GM12878 (cell line): ENCODE results near the gene GH2. TPM values are rescaled to one million over a fixed set of nuclear protein-coding genes. Genes with fewer than 3 reads are reported as not detected.
A peak's percentile ranks its signal among the peaks of the same experiment; 100 is the strongest.

Source experiments
- ATAC-seq: fragments of 200-7000 bp; cut with Tn5 transposase; 3 replicates; pipeline ENCODE4 v1.9.1; 2020; ENCODE audit warnings: mild to moderate bottlenecking, moderate library complexity
- BruUV-seq: library from RNA; stranded (reverse); fragments of 400-500 nt; replicated peaks from 2 replicates; lab custom pipeline; 2021; lab: Mats Ljungman, UMichigan
- CTCF ChIA-PET: fragments of 300-600 bp; sonication (Branson Sonifier 250); formaldehyde crosslinking; extraction: SDS; loops from one replicate; lab custom pipeline; 2021; ENCODE audit warnings: inconsistent platforms; lab: Yijun Ruan, JAX
- POLR2A ChIA-PET: fragments of 350-600 bp; formaldehyde crosslinking; extraction: SDS; loops from one replicate; lab custom pipeline; 2021; ENCODE audit warnings: inconsistent platforms; lab: Charles Lee
- RAD21 ChIA-PET: fragments of 300-600 bp; sonication (Branson Sonifier 250); formaldehyde crosslinking; loops from one replicate; lab custom pipeline; 2023; ENCODE audit warnings: antibody characterized with exemption; ENCODE audit not compliant: unreplicated experiment; lab: Charles Lee
- SMC1A ChIA-PET: fragments of 300-600 bp; sonication (Branson Sonifier 250); formaldehyde crosslinking; loops from one replicate; lab custom pipeline; 2023; ENCODE audit not compliant: unreplicated experiment, uncharacterized antibody; lab: Charles Lee
- DNase-seq: peaks from one replicate; pipeline ENCODE4 v3.0.0-alpha.2; 2011; ENCODE audit warnings: low read depth, low spot score
- FAIRE-seq: peaks from 3 replicates; lab custom pipeline; 2011; peaks lifted over from hg19 to GRCh38; lab: Jason Lieb, UNC
- H2AFZ ChIP-seq: 2 replicates; pipeline ENCODE4 v1.6.0; 2011; ENCODE audit warnings: low read depth, low read length, control low read depth; ENCODE audit not compliant: control insufficient read depth
- H3K27ac ChIP-seq: 2 replicates; pipeline ENCODE4 v1.5.1; 2011; ENCODE audit warnings: control low read depth; ENCODE audit not compliant: control insufficient read depth, insufficient read depth
- H3K27me3 ChIP-seq, 2 experiments: replicated peaks in 1 of 2; 2 replicates each; pipeline versions ENCODE4 v1.6.0 to v1.6.1; 2011; ENCODE audit warnings: low read length in 1 of 2; ENCODE audit not compliant: control insufficient read depth in 2 of 2, insufficient read depth in 2 of 2
- H3K36me3 ChIP-seq, 2 experiments: 2 replicates each; pipeline ENCODE4 v1.5.1; 2011; ENCODE audit warnings: low read length in 1 of 2; ENCODE audit not compliant: control insufficient read depth in 2 of 2, insufficient read depth in 2 of 2
- H3K4me1 ChIP-seq: 2 replicates; pipeline ENCODE4 v1.6.1; 2011; ENCODE audit warnings: mild to moderate bottlenecking, low read length, moderate library complexity, mixed read lengths; ENCODE audit not compliant: control insufficient read depth, insufficient read depth
- H3K4me2 ChIP-seq: 2 replicates; pipeline ENCODE4 v1.6.0; 2011; ENCODE audit warnings: control low read depth; ENCODE audit not compliant: control insufficient read depth, insufficient read depth
- H3K4me3 ChIP-seq: fragments of 200-600 bp; sonication (generic); 2 replicates; pipeline ENCODE4 v1.5.1; 2016
- H3K79me2 ChIP-seq: 2 replicates; pipeline ENCODE4 v1.6.0; 2011; ENCODE audit warnings: low read length; ENCODE audit not compliant: control insufficient read depth, insufficient read depth
- H3K9ac ChIP-seq: 2 replicates; pipeline ENCODE4 v1.8.0; 2011; ENCODE audit warnings: low read length, control low read depth, mixed read lengths; ENCODE audit not compliant: control insufficient read depth, insufficient read depth
- H3K9me3 ChIP-seq: replicated peaks from 3 replicates; pipeline ENCODE4 v1.5.1; 2011; ENCODE audit warnings: mild to moderate bottlenecking, low read length; ENCODE audit not compliant: control insufficient read depth, insufficient read depth
- H4K20me1 ChIP-seq: 2 replicates; pipeline ENCODE4 v1.6.0; 2011; ENCODE audit not compliant: control insufficient read depth, insufficient read depth
- BACH1 ChIP-seq: fragments of 450-650 bp; IDR thresholded peaks from 2 replicates; pipeline ENCODE4 v1.6.1; 2017; ENCODE audit warnings: mild to moderate bottlenecking, borderline replicate concordance
- BHLHE40 ChIP-seq, 2 experiments: fragments of 450-650 bp in 1 of 2; IDR thresholded peaks; 2 replicates each; pipeline ENCODE4 v1.6.1; 2011 to 2017; ENCODE audit warnings: low read depth in 2 of 2, borderline replicate concordance in 1 of 2, improper control_type of control experiment in 1 of 2, low read length in 1 of 2, mild to moderate bottlenecking in 1 of 2
- BMI1 ChIP-seq: fragments of 450-650 bp; IDR thresholded peaks from 2 replicates; pipeline ENCODE4 v1.6.1; 2016; ENCODE audit warnings: mild to moderate bottlenecking, moderate library complexity, borderline replicate concordance
- CEBPZ ChIP-seq: fragments of 150-350 bp; IDR thresholded peaks from 2 replicates; pipeline ENCODE4 v1.6.1; 2016; ENCODE audit warnings: low read depth, low read length
- CREM ChIP-seq: IDR thresholded peaks from 2 replicates; pipeline ENCODE4 v1.6.1; 2014; ENCODE audit warnings: antibody characterized with exemption, low read depth
- HCFC1 ChIP-seq: fragments of 150-350 bp; IDR thresholded peaks from 2 replicates; pipeline ENCODE4 v1.6.1; 2014; ENCODE audit warnings: low read length
- NFXL1 ChIP-seq: fragments of 450-650 bp; IDR thresholded peaks from 2 replicates; pipeline ENCODE4 v1.6.1; 2017; ENCODE audit warnings: antibody characterized with exemption, mild to moderate bottlenecking, borderline replicate concordance
- PBX3 ChIP-seq: IDR thresholded peaks from 2 replicates; pipeline ENCODE4 v1.6.1; 2011; ENCODE audit warnings: mild to moderate bottlenecking, low read depth, low read length, moderate library complexity; ENCODE audit not compliant: insufficient replicate concordance
- PKNOX1 ChIP-seq: fragments of 450-650 bp; IDR thresholded peaks from 2 replicates; pipeline ENCODE4 v1.6.1; 2016; ENCODE audit warnings: mild to moderate bottlenecking
- POU2F2 ChIP-seq: IDR thresholded peaks from 3 replicates; pipeline ENCODE4 v1.6.1; 2011; ENCODE audit warnings: low read depth, mild to moderate bottlenecking, low read length, borderline replicate concordance
- SUZ12 ChIP-seq: fragments of 200-600 bp; sonication (generic); IDR thresholded peaks from one replicate; pipeline ENCODE4 v1.6.1; 2018; ENCODE audit warnings: antibody characterized with exemption, mild to moderate bottlenecking; ENCODE audit not compliant: unreplicated experiment
- TBL1XR1 ChIP-seq: IDR thresholded peaks from 2 replicates; pipeline ENCODE4 v1.6.1; 2012; ENCODE audit warnings: low read depth, low read length, improper control_type of control experiment
- WGBS: methylation state at CpG from one replicate; pipeline ENCODE4 v1.1.6; 2016; ENCODE audit warnings: low lambda C conversion rate; ENCODE audit not compliant: insufficient replicate concordance, insufficient coverage; ENCODE audit errors: missing lambda C conversion rate; 5-methylcytosine and 5-hydroxymethylcytosine counted together
- in situ Hi-C: fragments of 300-500 bp; cut with MboI; formaldehyde crosslinking; loops from 9 replicates; pipeline ENCODE4 v1.14.3; 2018; ENCODE audit warnings: mixed read lengths
- intact Hi-C: fragments of 100-400 bp; cut with micrococcal nuclease; formaldehyde crosslinking; loops from one replicate; pipeline ENCODE4 v1.14.2; 2022; ENCODE audit not compliant: unreplicated experiment
- polyA plus RNA-seq, 11 experiments: library from polyadenylated mRNA; depleted of rRNA in 4 of 11; unstranded in 6 of 11; stranded (reverse) in 5 of 11; fragments of >200 nt; fragmentation: Nextera tagmentation in 4 of 11; fragmentation: Illumina TruSeq in 1 of 11; extraction: Ambion mirVana in 4 of 11; extraction: Trizol in 1 of 11; gene quantifications; 1 replicate in 1 of 11; 2 replicates in 10 of 11; pipeline versions ENCODE4 v1.2.1 to v1.2.3, GENCODE V29; 2011 to 2016; ENCODE audit warnings: inconsistent platforms in 2 of 11, missing spikeins in 2 of 11, low read depth in 1 of 11
- total RNA-seq, 4 experiments: library from RNA; depleted of rRNA in 3 of 4; stranded (reverse); fragments of >200 nt in 3 of 4; fragmentation: Illumina TruSeq in 1 of 4; extraction: Trizol in 1 of 4; gene quantifications; 2 replicates each; pipeline versions ENCODE4 v1.2.1 to v1.2.3, GENCODE V29; 2013 to 2021

The GH2 gene
- total and polyA plus RNA-seq, 10 of the 15 experiments (the other 5 are each of a cell fraction or from before 2014, with no cell fraction given): not detected

- BruUV-seq: no TSS peak
- H3K4me2 ChIP-seq: peak overlapping the region; percentile 90
- ChIA-PET POLR2A (interaction anchor here (0.5 to 3.5 kb wide), 5 partner anchors 16 to 228 kb away, joined by 3 to 24 read pairs (median 4); partner anchors contain the start of genes CCDC47 and DDX42), CTCF (interaction anchor here (0.8 to 2.7 kb wide), 5 partner anchors 12 to 230 kb away, joined by 3 to 19 read pairs (median 4); partner anchors contain the start of genes FTSJ3 and PSMC5)
- H3K9me3 ChIP-seq: no peaks in the 10 kb centered on the region
- TF ChIP-seq NFXL1: no peak
- no peak for TF ChIP-seq CREM
- no peak for TF ChIP-seq PKNOX1
- no peak for TF ChIP-seq SUZ12
- no peak for TF ChIP-seq TBL1XR1
- TF ChIP-seq HCFC1: no peak
- TF ChIP-seq BMI1: no peak
- no peak for TF ChIP-seq BHLHE40 (IDR thresholded peaks at IDR 0.05; ENCODE audit: borderline replicate concordance in 1 of 2, low read depth in 2 of 2, low read length in 1 of 2)
- no peak for TF ChIP-seq CEBPZ
- TF ChIP-seq BACH1: no peak
- no peak for TF ChIP-seq PBX3
- no peak for TF ChIP-seq POU2F2
- TF ChIP-seq, all 136 proteins: peak for 0
- under 1% methylated on average over 36 of the region's 36 CpGs for WGBS
- peaks cover 0 to 3% of the 10 kb centered on the region in 2 experiments; a peak in 1 of 4 replicates for H3K36me3 ChIP-seq
- intact Hi-C loops (loop anchor here (2.0 to 5.0 kb wide), 3 partner anchors 70 to 145 kb away; partner anchors contain the start of genes CCDC47, DDX42 and STRADA), in situ Hi-C loops (loop anchor here (10.0 to 25.0 kb wide), 2 partner anchors 405 to 663 kb away; partner anchors contain the start of genes CEP95, CYB561 and DDX5)
- peak overlapping the region; percentile 80 for H3K27ac ChIP-seq
- ATAC-seq (peak; percentile 24), DNase-seq (no peak), FAIRE-seq (no peak)
- H2AFZ ChIP-seq: peak overlapping the region; percentile 72; the same call in 1 of the 2 replicates
- H3K4me1 ChIP-seq: peaks cover 18% of the 10 kb centered on the region
- H4K20me1 ChIP-seq: no peaks in the 10 kb centered on the region
- RAD21 ChIA-PET: no interaction called here
- H3K27me3 ChIP-seq: no peaks in the 10 kb centered on the region
- H3K4me3 ChIP-seq: peak overlapping the region; percentile 97
- H3K79me2 ChIP-seq: peaks cover 49% of the 10 kb centered on the region
- H3K9ac ChIP-seq: peak overlapping the region; percentile 65
- SMC1A ChIA-PET: no interaction called here
Measured at GRCh38 chr17:63842173-63842539, 39.6 kb downstream of the GH2 start.
